Panc1 (cell line): ENCODE results near the gene PDK4.

Experiments used
- POLR2AphosphoS5 ChIP-seq: IDR thresholded peaks from 2 replicates; pipeline ENCODE4 v1.6.1; 2012; ENCODE audit warnings: mild to moderate bottlenecking, low read depth, low read length, moderate library complexity
- SIN3A ChIP-seq: IDR thresholded peaks from 2 replicates; pipeline ENCODE4 v1.6.1; 2012; ENCODE audit warnings: low read depth, mild to moderate bottlenecking, low read length, moderate library complexity, borderline replicate concordance; ENCODE audit not compliant: insufficient read depth
- TF ChIP-seq, protein P1 (sequence below): fragments of 450-650 bp; IDR thresholded peaks from 2 replicates; pipeline ENCODE4 v1.5.1; 2017; ENCODE audit warnings: mild to moderate bottlenecking

DNA sequence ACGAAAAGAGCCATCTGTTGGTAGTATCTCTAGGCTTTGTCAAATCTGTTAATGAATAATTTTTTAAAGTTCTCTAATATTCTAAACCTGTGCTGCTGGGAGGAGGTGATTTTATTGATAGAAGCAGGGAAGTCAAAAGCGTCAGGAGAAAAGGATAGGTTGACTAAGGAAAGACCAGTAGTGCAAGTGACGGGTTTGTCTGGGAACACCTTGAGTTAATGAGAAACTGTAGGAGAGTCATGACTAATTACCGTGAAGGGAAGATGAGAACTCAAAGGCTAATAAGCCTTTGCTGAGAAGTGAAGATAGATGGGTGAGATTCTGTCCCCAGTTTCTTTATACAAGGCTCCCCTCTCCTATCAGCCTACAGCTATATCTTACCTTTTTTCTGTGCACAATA is 5.0 kb upstream of the PDK4 start:
- TF ChIP-seq, protein P1, sequence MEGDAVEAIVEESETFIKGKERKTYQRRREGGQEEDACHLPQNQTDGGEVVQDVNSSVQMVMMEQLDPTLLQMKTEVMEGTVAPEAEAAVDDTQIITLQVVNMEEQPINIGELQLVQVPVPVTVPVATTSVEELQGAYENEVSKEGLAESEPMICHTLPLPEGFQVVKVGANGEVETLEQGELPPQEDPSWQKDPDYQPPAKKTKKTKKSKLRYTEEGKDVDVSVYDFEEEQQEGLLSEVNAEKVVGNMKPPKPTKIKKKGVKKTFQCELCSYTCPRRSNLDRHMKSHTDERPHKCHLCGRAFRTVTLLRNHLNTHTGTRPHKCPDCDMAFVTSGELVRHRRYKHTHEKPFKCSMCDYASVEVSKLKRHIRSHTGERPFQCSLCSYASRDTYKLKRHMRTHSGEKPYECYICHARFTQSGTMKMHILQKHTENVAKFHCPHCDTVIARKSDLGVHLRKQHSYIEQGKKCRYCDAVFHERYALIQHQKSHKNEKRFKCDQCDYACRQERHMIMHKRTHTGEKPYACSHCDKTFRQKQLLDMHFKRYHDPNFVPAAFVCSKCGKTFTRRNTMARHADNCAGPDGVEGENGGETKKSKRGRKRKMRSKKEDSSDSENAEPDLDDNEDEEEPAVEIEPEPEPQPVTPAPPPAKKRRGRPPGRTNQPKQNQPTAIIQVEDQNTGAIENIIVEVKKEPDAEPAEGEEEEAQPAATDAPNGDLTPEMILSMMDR: no peak
- TF ChIP-seq SIN3A: no peak
- no peak for TF ChIP-seq POLR2AphosphoS5
